HCT116 (cell line): ENCODE measurements around the gene LMBRD2. TPM values are rescaled to one million over a fixed set of nuclear protein-coding genes. Genes with fewer than 3 reads are reported as not detected.

Experiments
- ATAC-seq: fragments of 200-7000 bp; cut with Tn5 transposase; 2 replicates; pipeline ENCODE4 v1.9.1; 2020; ENCODE audit warnings: mild to moderate bottlenecking, moderate library complexity
- BruUV-seq: library from RNA; stranded (reverse); fragments of 400-500 nt; replicated peaks from 2 replicates; lab custom pipeline; 2021; lab: Mats Ljungman, UMichigan
- CTCF ChIA-PET: fragments of 300-600 bp; sonication (Branson Sonifier 250); formaldehyde crosslinking; loops from one replicate; lab custom pipeline; 2021; ENCODE audit warnings: antibody characterized with exemption; lab: Charles Lee
- POLR2A ChIA-PET: fragments of 300-600, 350-600 bp; sonication (Branson Sonifier 250); formaldehyde crosslinking; loops from one replicate; lab custom pipeline; 2021; ENCODE audit warnings: antibody characterized with exemption; lab: Charles Lee
- RAD21 ChIA-PET, 2 experiments: fragments of 300-600 bp; sonication (Branson Sonifier 250); formaldehyde crosslinking; loops; one replicate each; lab custom pipeline; 2023; ENCODE audit warnings: low total read pairs in 2 of 2; ENCODE audit not compliant: uncharacterized antibody in 2 of 2, unreplicated experiment in 2 of 2, low non-redundant PET in 1 of 2; lab: Charles Lee
- DNase-seq: peaks from one replicate; pipeline ENCODE4 v3.0.0-alpha.2; 2010; ENCODE audit warnings: low read depth, low spot score
- H2AFZ ChIP-seq: fragments of 200-600 bp; shearing (Covaris generic), sonication (generic); 2 replicates; pipeline ENCODE4 v1.6.1; 2017; ENCODE audit warnings: low read depth, mixed run types, mixed read lengths, antibody characterized with exemption, low read length; ENCODE audit not compliant: poor library complexity, severe bottlenecking
- H3K27ac ChIP-seq: 2 replicates; pipeline ENCODE4 v1.5.1; 2012; ENCODE audit warnings: low read depth, low read length
- H3K27me3 ChIP-seq: fragments of 200-600 bp; sonication (generic); 2 replicates; pipeline ENCODE4 v1.6.1; 2016; ENCODE audit warnings: mixed run types, low read length, mixed read lengths; ENCODE audit not compliant: insufficient read depth
- H3K36me3 ChIP-seq, 2 experiments: fragments of 200-500 bp in 1 of 2; fragments of 200-600 bp in 1 of 2; sonication (Bioruptor generic) in 1 of 2; sonication (generic) in 1 of 2; 2 replicates each; pipeline versions ENCODE4 v1.5.1 to v1.6.1; 2014 to 2016; ENCODE audit warnings: low read length in 2 of 2, inconsistent platforms in 1 of 2, mixed read lengths in 1 of 2, mixed run types in 1 of 2; ENCODE audit not compliant: insufficient read depth in 2 of 2, control insufficient read depth in 1 of 2
- H3K4me1 ChIP-seq, 2 experiments: fragments of 200-600 bp in 1 of 2; sonication (generic) in 1 of 2; 2 replicates each; pipeline versions ENCODE4 v1.5.1 to v1.6.1; 2012 to 2017; ENCODE audit warnings: low read length in 2 of 2, inconsistent platforms in 1 of 2, mild to moderate bottlenecking in 1 of 2, mixed read lengths in 1 of 2, mixed run types in 1 of 2, moderate library complexity in 1 of 2; ENCODE audit not compliant: insufficient read depth in 2 of 2, control insufficient read depth in 1 of 2
- H3K4me2 ChIP-seq: fragments of 200-600 bp; sonication (generic); 2 replicates; pipeline ENCODE4 v1.6.1; 2017; ENCODE audit warnings: mixed run types, low read length, mixed read lengths
- H3K4me3 ChIP-seq, 2 experiments: fragments of 200-600 bp in 1 of 2; sonication (generic) in 1 of 2; replicated peaks in 1 of 2; 2 replicates each; pipeline ENCODE4 v1.5.1; 2011 to 2016; ENCODE audit warnings: low read length in 2 of 2, control low read depth in 1 of 2, low read depth in 1 of 2, mild to moderate bottlenecking in 1 of 2, mixed read lengths in 1 of 2, mixed run types in 1 of 2
- H3K79me2 ChIP-seq: fragments of 200-600 bp; sonication (generic); 2 replicates; pipeline ENCODE4 v1.6.1; 2017; ENCODE audit warnings: mild to moderate bottlenecking, mixed run types, low read length, moderate library complexity, mixed read lengths; ENCODE audit not compliant: insufficient read depth
- H3K9ac ChIP-seq: fragments of 200-600 bp; sonication (generic); 2 replicates; pipeline ENCODE4 v1.6.1; 2016; ENCODE audit warnings: low read length, mixed read lengths
- H3K9me2 ChIP-seq: fragments of 200-600 bp; sonication (generic), shearing (Covaris generic); 2 replicates; pipeline ENCODE4 v1.6.1; 2017; ENCODE audit warnings: mixed run types, mild to moderate bottlenecking, moderate library complexity; ENCODE audit not compliant: insufficient read depth
- H3K9me3 ChIP-seq, 2 experiments: fragments of 200-500 bp in 1 of 2; fragments of 200-600 bp in 1 of 2; sonication (Bioruptor generic) in 1 of 2; sonication (generic) in 1 of 2; 2 replicates each; pipeline ENCODE4 v1.6.1; 2014 to 2017; ENCODE audit warnings: low read length in 2 of 2, mixed read lengths in 2 of 2, inconsistent platforms in 1 of 2, low read depth in 1 of 2, mild to moderate bottlenecking in 1 of 2, mixed run types in 1 of 2, moderate library complexity in 1 of 2; ENCODE audit not compliant: control insufficient read depth in 1 of 2, insufficient read depth in 1 of 2
- H4K20me1 ChIP-seq: fragments of 200-600 bp; sonication (generic), shearing (Covaris generic); 2 replicates; pipeline ENCODE4 v1.6.1; 2017; ENCODE audit warnings: mixed run types, mild to moderate bottlenecking, moderate library complexity; ENCODE audit not compliant: insufficient read depth
- CTCF ChIP-seq, 3 experiments: fragments of 200-600 bp in 1 of 3; sonication (generic) in 1 of 3; IDR thresholded peaks in 2 of 3; conservative IDR thresholded peaks in 1 of 3; 2 replicates each; pipeline ENCODE4 v1.5.1; 2012 to 2017; ENCODE audit warnings: low read depth in 2 of 3, low read length in 2 of 3, antibody characterized with exemption in 1 of 3, borderline replicate concordance in 1 of 3, control low read depth in 1 of 3, mild to moderate bottlenecking in 1 of 3, mixed read lengths in 1 of 3, mixed run types in 1 of 3, moderate library complexity in 1 of 3; ENCODE audit not compliant: insufficient read depth in 1 of 3
- JUND ChIP-seq: IDR thresholded peaks from 2 replicates; pipeline ENCODE4 v1.6.1; 2012
- POLR2A ChIP-seq: IDR thresholded peaks from 2 replicates; pipeline ENCODE4 v1.7.0; 2011; ENCODE audit warnings: borderline replicate concordance; ENCODE audit not compliant: insufficient read depth, insufficient read length; ENCODE audit errors: extremely low read depth
- REST ChIP-seq: IDR thresholded peaks from 2 replicates; pipeline ENCODE4 v1.6.1; 2012; ENCODE audit warnings: low read depth
- SP1 ChIP-seq: IDR thresholded peaks from 2 replicates; pipeline ENCODE4 v1.6.1; 2012; ENCODE audit warnings: low read depth
- SRF ChIP-seq: IDR thresholded peaks from 2 replicates; pipeline ENCODE4 v1.6.1; 2012; ENCODE audit warnings: low read depth
- YY1 ChIP-seq: IDR thresholded peaks from 2 replicates; pipeline ENCODE4 v1.6.1; 2011; ENCODE audit warnings: low read length, low read depth, moderate library complexity, mild to moderate bottlenecking; ENCODE audit not compliant: insufficient replicate concordance; ENCODE audit errors: extremely low read depth
- ZFX ChIP-seq: fragments of 450-650 bp; IDR thresholded peaks from 2 replicates; pipeline ENCODE4 v1.6.1; 2017
- ZNF274 ChIP-seq: fragments of 200-500 bp; sonication (Bioruptor generic); IDR thresholded peaks from 2 replicates; pipeline ENCODE4 v1.6.1; 2014; ENCODE audit warnings: mild to moderate bottlenecking, low read depth, low read length, inconsistent platforms
- intact Hi-C: fragments of 100-400 bp; cut with micrococcal nuclease; formaldehyde crosslinking; loops from 2 replicates; pipeline ENCODE4 v1.10.0; 2022
- total RNA-seq: library from RNA; stranded (reverse); gene quantifications from one replicate; pipeline ENCODE4 v1.2.1, GENCODE V29; 2021; ENCODE audit not compliant: unreplicated experiment

Gene LMBRD2
- total RNA-seq, 1 experiment from 2014 or later, result 1.1 TPM

DNA sequence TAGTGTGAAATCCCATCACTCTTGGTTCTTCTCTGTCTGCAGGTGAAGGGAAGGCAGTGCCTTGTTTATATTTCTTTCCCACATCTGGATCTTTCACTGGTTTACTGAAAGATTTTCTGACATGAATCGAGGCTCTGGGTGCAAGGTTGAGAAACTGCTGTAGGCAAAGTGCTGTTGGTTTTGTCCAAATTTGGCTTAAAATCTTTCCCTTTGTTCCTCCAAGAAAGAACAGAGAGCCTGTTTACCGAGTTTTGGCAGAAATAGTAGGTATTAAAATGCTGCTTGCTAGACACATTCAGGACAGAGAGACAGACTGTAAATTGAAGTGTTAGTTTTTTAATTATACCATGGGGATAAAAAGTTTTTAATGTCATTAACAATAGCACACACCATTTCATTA lies 21.7 kb upstream of the LMBRD2 start:
- no peaks in the 10 kb centered on the region for H3K9me3 ChIP-seq
- ChIA-PET RAD21 (no interaction called here), POLR2A (no interaction called here), CTCF (no interaction called here)
- TF ChIP-seq REST, result no peak
- TF ChIP-seq SP1, result no peak
- TF ChIP-seq ZFX, result no peak
- no peak for TF ChIP-seq YY1
- TF ChIP-seq JUND, result no peak
- TF ChIP-seq POLR2A, result no peak
- TF ChIP-seq SRF, result no peak
- TF ChIP-seq ZNF274, result no peak
- no peak for TF ChIP-seq CTCF (IDR thresholded peaks at IDR 0.05 in 2 of 3, conservative IDR thresholded peaks at IDR 0.05 in 1 of 3; ENCODE audit: borderline replicate concordance in 1 of 3, insufficient read depth in 1 of 3, low read depth in 2 of 3, low read length in 2 of 3)
- H3K9me2 ChIP-seq, result no peaks in the 10 kb centered on the region
- DNase-seq (no peak), ATAC-seq (no peak)
- no peaks in the 10 kb centered on the region for H3K27me3 ChIP-seq
- H3K4me1 ChIP-seq, result no peaks in the 10 kb centered on the region
- H2AFZ ChIP-seq, result no peak overlapping the region
- no peaks in the 10 kb centered on the region for H3K79me2 ChIP-seq
- no peaks in the 10 kb centered on the region for H4K20me1 ChIP-seq
- intact Hi-C loops, result no loop called here
- H3K4me2 ChIP-seq, result no peak overlapping the region
- H3K9ac ChIP-seq, result no peak overlapping the region
- no peak overlapping the region for H3K4me3 ChIP-seq
- no peak overlapping the region for H3K27ac ChIP-seq
- peaks cover 35 to 44% of the 10 kb centered on the region in 2 experiments for H3K36me3 ChIP-seq
- no TSS peak for BruUV-seq
